Liver (tissue), 9 donors: ENCODE data around the gene LAPTM4A. TPM values are rescaled to one million over a fixed set of nuclear protein-coding genes. Genes with fewer than 3 reads are reported as not detected.
A peak's percentile ranks its signal among the peaks of the same experiment; 100 is the strongest.

Experiments used
- DNase-seq: peaks from one replicate; pipeline ENCODE4 v3.0.0-alpha.2; 2017; ENCODE audit warnings: low spot score
- H3K27ac ChIP-seq, 2 donors: one replicate each; pipeline ENCODE4 v1.7.0; 2013; ENCODE audit warnings: inconsistent platforms in 2 of 2, low read length in 2 of 2, control low read depth in 1 of 2, low read depth in 1 of 2, mild to moderate bottlenecking in 1 of 2
- H3K27me3 ChIP-seq, 4 donors: one replicate each; pipeline versions ENCODE4 v1.6.1 to v1.7.0; 2013; ENCODE audit warnings: low read length in 3 of 4, inconsistent platforms in 1 of 4, mild to moderate bottlenecking in 1 of 4, moderate library complexity in 1 of 4; ENCODE audit not compliant: control insufficient read depth in 4 of 4, insufficient read depth in 4 of 4
- H3K36me3 ChIP-seq, 4 donors: one replicate each; pipeline versions ENCODE4 v1.6.1 to v1.7.0; 2013; ENCODE audit warnings: low read length in 3 of 4, mild to moderate bottlenecking in 3 of 4, low read depth in 1 of 4, moderate library complexity in 1 of 4; ENCODE audit not compliant: control insufficient read depth in 4 of 4, insufficient read depth in 3 of 4
- H3K4me1 ChIP-seq, 4 donors: one replicate each; pipeline versions ENCODE4 v1.6.1 to v1.7.0; 2013; ENCODE audit warnings: low read length in 3 of 4, mild to moderate bottlenecking in 3 of 4, moderate library complexity in 1 of 4; ENCODE audit not compliant: control insufficient read depth in 4 of 4, insufficient read depth in 4 of 4
- H3K4me3 ChIP-seq, 3 donors: one replicate each; pipeline versions ENCODE4 v1.6.1 to v1.7.0; 2013; ENCODE audit warnings: low read length in 3 of 3, control low read depth in 1 of 3, low read depth in 1 of 3, mild to moderate bottlenecking in 1 of 3
- H3K9ac ChIP-seq, 2 donors: one replicate each; pipeline ENCODE4 v1.7.0; 2013; ENCODE audit warnings: low read length in 2 of 2, mild to moderate bottlenecking in 2 of 2, moderate library complexity in 2 of 2, control low read depth in 1 of 2, low read depth in 1 of 2
- H3K9me3 ChIP-seq, 4 donors: one replicate each; pipeline versions ENCODE4 v1.6.1 to v1.7.0; 2013; ENCODE audit warnings: low read length in 3 of 4; ENCODE audit not compliant: control insufficient read depth in 4 of 4
- CTCF ChIP-seq: fragments of 150-350 bp; IDR thresholded peaks from 2 replicates; pipeline ENCODE4 v1.5.1; 2017; ENCODE audit warnings: improper control_type of control experiment, low read depth, low read length; ENCODE audit not compliant: missing input control
- FOXA2 ChIP-seq: IDR thresholded peaks from 2 replicates; pipeline ENCODE4 v1.6.1; 2016; ENCODE audit warnings: antibody characterized with exemption
- GABPA ChIP-seq, 2 donors: IDR thresholded peaks in 1 of 2; conservative IDR thresholded peaks in 1 of 2; 2 replicates each; pipeline ENCODE4 v1.6.1; 2016; ENCODE audit warnings: antibody characterized with exemption in 2 of 2, mild to moderate bottlenecking in 1 of 2, moderate library complexity in 1 of 2
- HNF4A ChIP-seq, 2 donors: conservative IDR thresholded peaks; 2 replicates each; pipeline ENCODE4 v1.6.1; 2016; ENCODE audit warnings: antibody characterized with exemption in 2 of 2, mild to moderate bottlenecking in 2 of 2
- HNF4G ChIP-seq: IDR thresholded peaks from 2 replicates; pipeline ENCODE4 v1.6.1; 2016; ENCODE audit warnings: antibody characterized with exemption
- JUND ChIP-seq, 2 donors: IDR thresholded peaks; 2 replicates each; pipeline ENCODE4 v1.6.1; 2016; ENCODE audit warnings: antibody characterized with exemption in 2 of 2
- MAX ChIP-seq: IDR thresholded peaks from 2 replicates; pipeline ENCODE4 v1.6.1; 2016; ENCODE audit warnings: antibody characterized with exemption
- NR2F2 ChIP-seq: IDR thresholded peaks from 2 replicates; pipeline ENCODE4 v1.6.1; 2016; ENCODE audit warnings: antibody characterized with exemption
- RAD21 ChIP-seq, 2 donors: IDR thresholded peaks; 2 replicates each; pipeline ENCODE4 v1.6.1; 2016; ENCODE audit warnings: antibody characterized with exemption in 2 of 2, mild to moderate bottlenecking in 2 of 2
- REST ChIP-seq: IDR thresholded peaks from 2 replicates; pipeline ENCODE4 v1.6.1; 2016; ENCODE audit warnings: antibody characterized with exemption, mild to moderate bottlenecking
- RXRA ChIP-seq, 2 donors: IDR thresholded peaks; 2 replicates each; pipeline ENCODE4 v1.6.1; 2017 to 2018; ENCODE audit warnings: antibody characterized with exemption in 2 of 2, mild to moderate bottlenecking in 1 of 2
- SP1 ChIP-seq: IDR thresholded peaks from 2 replicates; pipeline ENCODE4 v1.6.1; 2018; ENCODE audit warnings: antibody characterized with exemption, mild to moderate bottlenecking
- YY1 ChIP-seq: IDR thresholded peaks from 2 replicates; pipeline ENCODE4 v1.6.1; 2016; ENCODE audit warnings: antibody characterized with exemption, mild to moderate bottlenecking
- ZBTB33 ChIP-seq: IDR thresholded peaks from 2 replicates; pipeline ENCODE4 v1.6.1; 2016; ENCODE audit warnings: antibody characterized with exemption
- WGBS: extraction: QIAGEN DNeasy Blood & Tissue Kit; methylation state at CpG from one replicate; pipeline ENCODE4 v1.1.7; 2013; 5-methylcytosine and 5-hydroxymethylcytosine counted together
- polyA plus RNA-seq, 2 donors: library from polyadenylated mRNA; stranded (reverse) in 1 of 2; unstranded in 1 of 2; fragments of 200-250 nt in 1 of 2; fragments of >200 nt in 1 of 2; fragmentation: Nextera tagmentation in 1 of 2; extraction: Ambion mirVana in 1 of 2; gene quantifications; one replicate each; pipeline versions ENCODE4 v1.2.1 to v1.2.3, GENCODE V29; 2013 to 2015
- total RNA-seq, 2 donors: library from RNA; depleted of rRNA; stranded (reverse); fragments of >200 nt; gene quantifications; one replicate each; pipeline ENCODE4 v1.2.3, GENCODE V29; 2014
- donor health status: healthy.
- donor health status: healthy.
- donor health status: healthy.
- donor health status: healthy.
- donor health status: healthy.

Gene LAPTM4A
- total and polyA plus RNA-seq, 4 donors, result 69.1 to 183 (median 122) TPM

- Histone ChIP-seq H3K27ac (no peak overlapping the region), H3K4me3 (no peak overlapping the region), H3K36me3 (no peaks in the 10 kb centered on the region), H3K4me1 (peaks cover 0 to 17% (median 9%) of the 10 kb centered on the region in 4 donors), H3K9ac (no peak overlapping the region), H3K27me3 (no peaks in the 10 kb centered on the region), H3K9me3 (peaks cover 0 to 4% (median under 1%) of the 10 kb centered on the region in 4 donors)
- TF ChIP-seq MAX (no peak), FOXA2 (no peak), JUND (IDR thresholded peaks at IDR 0.05) (no peak)
- no peak for DNase-seq
- 90% methylated on average over 6 of the region's 6 CpGs for WGBS
These were observed 48.4 kb upstream of the LAPTM4A start for GRCh38 chr2:20099780-20100179.

GRCh38 chr2:20097889-20098714 is 46.7 kb upstream of the LAPTM4A start:
- H3K27me3 ChIP-seq, result no peaks in the 10 kb centered on the region
- TF ChIP-seq CTCF (peak; percentile 91), RAD21 (IDR thresholded peaks at IDR 0.05) (peak; percentile 98 to 100), REST (no peak), HNF4A (conservative IDR thresholded peaks at IDR 0.05) (peak in 1 of 2 donors; percentile 42), MAX (no peak), RXRA (IDR thresholded peaks at IDR 0.05) (peak in 1 of 2 donors; percentile 51)
- H3K27ac ChIP-seq, result no peak overlapping the region

GRCh38 chr2:20095469-20095868 is 44.0 kb upstream of the LAPTM4A start:
- no peak overlapping the region for H3K4me3 ChIP-seq
- peaks cover 0 to 25% (median 17%) of the 10 kb centered on the region in 4 donors for H3K4me1 ChIP-seq
- H3K27ac ChIP-seq, result no peak overlapping the region
- H3K9ac ChIP-seq, result no peak overlapping the region
- no peaks in the 10 kb centered on the region for H3K9me3 ChIP-seq
- no peaks in the 10 kb centered on the region for H3K27me3 ChIP-seq
- WGBS, result 53% methylated on average over 1 of the region's 1 CpG
- no peaks in the 10 kb centered on the region for H3K36me3 ChIP-seq
- DNase-seq, result no peak
- TF ChIP-seq SP1 (no peak), REST (no peak), RXRA (IDR thresholded peaks at IDR 0.05) (no peak), GABPA (IDR thresholded peaks at IDR 0.05 in 1 of 2, conservative IDR thresholded peaks at IDR 0.05 in 1 of 2) (no peak), NR2F2 (no peak), HNF4A (conservative IDR thresholded peaks at IDR 0.05) (no peak), HNF4G (no peak), YY1 (no peak), ZBTB33 (no peak)

More at GRCh38 chr2:20097889-20098714, 46.7 kb upstream of the LAPTM4A start:
- peaks cover 0 to 26% (median 17%) of the 10 kb centered on the region in 4 donors for H3K4me1 ChIP-seq
- H3K36me3 ChIP-seq, result no peaks in the 10 kb centered on the region
- H3K9ac ChIP-seq, result no peak overlapping the region
- WGBS, result 20% methylated on average over 21 of the region's 21 CpGs
- peaks cover 0 to 4% (median under 1%) of the 10 kb centered on the region in 4 donors for H3K9me3 ChIP-seq
- peak; percentile 77 for DNase-seq
- no peak overlapping the region for H3K4me3 ChIP-seq
